Neural progenitor cell (in vitro differentiated cells): Measurements from ENCODE around the gene PINK1. TPM values are rescaled to one million over a fixed set of nuclear protein-coding genes. Genes with fewer than 3 reads are reported as not detected.

Experiments
- DNase-seq: peaks from one replicate; pipeline ENCODE4 v3.0.0-alpha.2; 2016; ENCODE audit warnings: low spot score
- H2AFZ ChIP-seq: fragments of 200-600 bp; sonication (generic); replicated peaks from 2 replicates; pipeline ENCODE4 v1.6.1; 2016; ENCODE audit warnings: antibody characterized with exemption
- H3F3A ChIP-seq: fragments of 200-600 bp; sonication (generic); 2 replicates; pipeline ENCODE4 v1.6.1; 2016; ENCODE audit warnings: antibody characterized with exemption, low read depth
- H3K27ac ChIP-seq: fragments of 200-600 bp; sonication (generic); 2 replicates; pipeline ENCODE4 v1.5.1; 2016; ENCODE audit warnings: mild to moderate bottlenecking
- H3K27me3 ChIP-seq: fragments of 200-600 bp; sonication (generic); 2 replicates; pipeline ENCODE4 v1.6.1; 2016; ENCODE audit warnings: mild to moderate bottlenecking, moderate library complexity
- H3K36me3 ChIP-seq: fragments of 200-600 bp; sonication (generic); 2 replicates; pipeline ENCODE4 v1.5.1; 2016
- H3K4me1 ChIP-seq: fragments of 200-600 bp; sonication (generic); 2 replicates; pipeline ENCODE4 v1.6.1; 2016; ENCODE audit warnings: mixed run types
- H3K4me2 ChIP-seq: fragments of 200-600 bp; sonication (generic); 2 replicates; pipeline ENCODE4 v1.6.1; 2016
- H3K4me3 ChIP-seq: fragments of 200-600 bp; sonication (generic); 2 replicates; pipeline ENCODE4 v1.5.1; 2016
- H3K79me2 ChIP-seq: fragments of 200-600 bp; sonication (generic); 2 replicates; pipeline ENCODE4 v1.6.1; 2016; ENCODE audit warnings: low read depth
- H3K9ac ChIP-seq: fragments of 200-600 bp; sonication (generic); 2 replicates; pipeline ENCODE4 v1.6.1; 2016
- H3K9me3 ChIP-seq: fragments of 200-600 bp; sonication (generic); 2 replicates; pipeline ENCODE4 v1.5.1; 2016; ENCODE audit warnings: low read depth
- H4K20me1 ChIP-seq: fragments of 200-600 bp; sonication (generic); 2 replicates; pipeline ENCODE4 v1.6.1; 2016; ENCODE audit warnings: low read depth
- H3K27ac Mint-ChIP-seq: 3 replicates; pipeline ENCODE4 v1.8.0; 2021; ENCODE audit warnings: mixed read lengths
- H3K27me3 Mint-ChIP-seq: 2 replicates; pipeline ENCODE4 v1.8.0; 2022; ENCODE audit warnings: low read depth, mild to moderate bottlenecking, inconsistent platforms, moderate library complexity, mixed read lengths; ENCODE audit not compliant: insufficient read depth
- H3K36me3 Mint-ChIP-seq: 3 replicates; pipeline ENCODE4 v1.8.0; 2021; ENCODE audit warnings: mixed read lengths
- H3K4me1 Mint-ChIP-seq: 3 replicates; pipeline ENCODE4 v1.8.0; 2021; ENCODE audit warnings: mixed read lengths
- H3K4me3 Mint-ChIP-seq: 3 replicates; pipeline ENCODE4 v1.8.0; 2021; ENCODE audit warnings: mild to moderate bottlenecking, moderate library complexity, mixed read lengths
- H3K9me3 Mint-ChIP-seq: 3 replicates; pipeline ENCODE4 v1.8.0; 2020; ENCODE audit warnings: mixed read lengths
- EZH2 ChIP-seq: fragments of 200-600 bp; sonication (generic); IDR thresholded peaks from 2 replicates; pipeline ENCODE4 v1.6.1; 2017; ENCODE audit warnings: antibody characterized with exemption, mild to moderate bottlenecking, moderate library complexity
- EZH2phosphoT487 ChIP-seq: fragments of 200-600 bp; sonication (generic); IDR thresholded peaks from 2 replicates; pipeline ENCODE4 v1.6.1; 2017; ENCODE audit warnings: antibody characterized with exemption
- total RNA-seq: library from RNA; depleted of rRNA; stranded (reverse); fragments of >200 nt; gene quantifications from 2 replicates; pipeline ENCODE4 v1.2.3, GENCODE V29; 2015; ENCODE audit warnings: low replicate concordance
- TF ChIP-seq, protein P1 (sequence below): fragments of 200-600 bp; sonication (generic); IDR thresholded peaks from 2 replicates; pipeline ENCODE4 v1.5.1; 2017; ENCODE audit warnings: antibody characterized with exemption, mild to moderate bottlenecking

The PINK1 gene
- total RNA-seq, 1 donor from 2014 or later = 13.3 TPM

DNA sequence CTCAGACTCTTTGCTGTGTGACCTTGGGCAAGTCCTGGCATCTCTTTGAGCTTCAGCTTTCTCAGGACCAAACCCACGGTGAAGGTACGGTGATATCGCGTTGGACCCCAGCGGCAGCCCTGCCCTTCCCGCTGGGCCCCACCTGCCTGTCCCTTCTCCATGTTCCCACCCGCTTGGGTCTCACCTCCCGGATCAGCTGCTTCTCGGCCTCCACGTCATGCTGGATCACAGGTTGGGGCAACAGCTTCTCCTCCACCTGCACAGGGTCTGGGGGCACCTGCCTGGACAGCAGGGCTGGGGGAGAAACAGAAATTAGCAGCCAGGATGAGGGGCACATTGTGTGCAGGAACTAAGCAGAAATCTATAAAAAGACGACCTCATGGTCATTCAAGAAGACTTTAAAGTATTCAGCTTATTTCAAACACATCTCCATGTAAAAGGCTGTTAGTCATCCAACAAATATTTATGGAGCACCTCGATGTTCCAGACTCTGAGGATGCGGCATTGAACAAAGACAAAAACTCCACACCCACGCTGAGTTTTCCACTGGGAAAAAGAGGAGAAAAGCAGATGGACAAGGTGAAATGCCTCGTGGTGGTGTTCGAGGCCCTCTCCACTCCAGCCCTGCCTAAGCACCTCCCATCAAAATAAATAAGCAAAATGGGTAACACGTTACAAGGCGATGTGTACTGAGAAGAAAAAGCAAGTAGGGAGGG is 65.1 kb downstream of the PINK1 start:
- DNase-seq = no peak
- Mint-ChIP-seq H3K36me3 (no peaks in the 10 kb centered on the region), H3K27ac (peak overlapping the region; percentile 33), H3K9me3 (no peaks in the 10 kb centered on the region), H3K4me1 (peaks cover 24% of the 10 kb centered on the region), H3K27me3 (peaks cover 6% of the 10 kb centered on the region), H3K4me3 (peak overlapping the region; percentile 41)
- H3K27ac ChIP-seq = no peak overlapping the region
- no peak overlapping the region for H3K4me3 ChIP-seq
- H3K36me3 ChIP-seq = no peaks in the 10 kb centered on the region
- TF ChIP-seq EZH2 (no peak), EZH2phosphoT487 (no peak)
- TF ChIP-seq, protein P1, sequence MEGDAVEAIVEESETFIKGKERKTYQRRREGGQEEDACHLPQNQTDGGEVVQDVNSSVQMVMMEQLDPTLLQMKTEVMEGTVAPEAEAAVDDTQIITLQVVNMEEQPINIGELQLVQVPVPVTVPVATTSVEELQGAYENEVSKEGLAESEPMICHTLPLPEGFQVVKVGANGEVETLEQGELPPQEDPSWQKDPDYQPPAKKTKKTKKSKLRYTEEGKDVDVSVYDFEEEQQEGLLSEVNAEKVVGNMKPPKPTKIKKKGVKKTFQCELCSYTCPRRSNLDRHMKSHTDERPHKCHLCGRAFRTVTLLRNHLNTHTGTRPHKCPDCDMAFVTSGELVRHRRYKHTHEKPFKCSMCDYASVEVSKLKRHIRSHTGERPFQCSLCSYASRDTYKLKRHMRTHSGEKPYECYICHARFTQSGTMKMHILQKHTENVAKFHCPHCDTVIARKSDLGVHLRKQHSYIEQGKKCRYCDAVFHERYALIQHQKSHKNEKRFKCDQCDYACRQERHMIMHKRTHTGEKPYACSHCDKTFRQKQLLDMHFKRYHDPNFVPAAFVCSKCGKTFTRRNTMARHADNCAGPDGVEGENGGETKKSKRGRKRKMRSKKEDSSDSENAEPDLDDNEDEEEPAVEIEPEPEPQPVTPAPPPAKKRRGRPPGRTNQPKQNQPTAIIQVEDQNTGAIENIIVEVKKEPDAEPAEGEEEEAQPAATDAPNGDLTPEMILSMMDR = no peak
- H3K4me1 ChIP-seq = peaks cover 3% of the 10 kb centered on the region
- no peak overlapping the region for H3K4me2 ChIP-seq
- no peaks in the 10 kb centered on the region for H3K27me3 ChIP-seq
- no peaks in the 10 kb centered on the region for H4K20me1 ChIP-seq
- no peak overlapping the region for H2AFZ ChIP-seq
- H3K9ac ChIP-seq = no peak overlapping the region
- H3K79me2 ChIP-seq = no peaks in the 10 kb centered on the region
- peaks cover 21% of the 10 kb centered on the region for H3F3A ChIP-seq
- H3K9me3 ChIP-seq = no peaks in the 10 kb centered on the region

- Mint-ChIP-seq H3K27me3 (peaks cover 8% of the 10 kb centered on the region), H3K27ac (peak overlapping the region; percentile 65), H3K4me3 (no peak overlapping the region), H3K4me1 (peaks cover 24% of the 10 kb centered on the region), H3K36me3 (no peaks in the 10 kb centered on the region), H3K9me3 (no peaks in the 10 kb centered on the region)
- Histone ChIP-seq H3K9ac (no peak overlapping the region), H3K4me3 (no peak overlapping the region), H3K27me3 (no peaks in the 10 kb centered on the region), H3K79me2 (no peaks in the 10 kb centered on the region), H3K27ac (no peak overlapping the region), H2AFZ (no peak overlapping the region), H4K20me1 (no peaks in the 10 kb centered on the region), H3K4me2 (no peak overlapping the region), H3K36me3 (no peaks in the 10 kb centered on the region), H3K4me1 (peaks cover 3% of the 10 kb centered on the region), H3F3A (peaks cover 21% of the 10 kb centered on the region), H3K9me3 (no peaks in the 10 kb centered on the region)
- no peak for DNase-seq
- no peak for TF ChIP-seq EZH2
- TF ChIP-seq, protein P1 = no peak
- TF ChIP-seq EZH2phosphoT487 = no peak
These were observed 66.3 kb downstream of the PINK1 start for GRCh38 chr1:20699558-20699957.

- no peak for DNase-seq
- H3K27me3 Mint-ChIP-seq = peaks cover 11% of the 10 kb centered on the region
- Histone ChIP-seq H3K27me3 (no peaks in the 10 kb centered on the region), H4K20me1 (no peaks in the 10 kb centered on the region), H3F3A (peaks cover 20% of the 10 kb centered on the region), H2AFZ (no peak overlapping the region), H3K9me3 (no peaks in the 10 kb centered on the region), H3K27ac (no peak overlapping the region), H3K9ac (no peak overlapping the region), H3K4me1 (peaks cover 3% of the 10 kb centered on the region), H3K36me3 (no peaks in the 10 kb centered on the region), H3K4me3 (no peak overlapping the region), H3K79me2 (no peaks in the 10 kb centered on the region), H3K4me2 (no peak overlapping the region)
- no peak overlapping the region for H3K4me3 Mint-ChIP-seq
- peaks cover 26% of the 10 kb centered on the region for H3K4me1 Mint-ChIP-seq
- H3K36me3 Mint-ChIP-seq = no peaks in the 10 kb centered on the region
- TF ChIP-seq, protein P1 = no peak
- TF ChIP-seq EZH2 (no peak), EZH2phosphoT487 (no peak)
- no peaks in the 10 kb centered on the region for H3K9me3 Mint-ChIP-seq
- peak overlapping the region; percentile 92 for H3K27ac Mint-ChIP-seq
These were observed 67.5 kb downstream of the PINK1 start for GRCh38 chr1:20700636-20701215.

Other genes starting within 250 kb of the PINK1 start
- 6.0 and 11.4 TPM in 2 replicates for gene CAMK2N1, start 147.2 kb upstream of the PINK1 start, total RNA-seq
- 6.7 and 18.9 TPM in 2 replicates for gene MUL1, start 125.3 kb upstream of the PINK1 start, total RNA-seq
- gene FAM43B, start 80.9 kb upstream of the PINK1 start, total RNA-seq = 0.09 TPM in 1 of 2 replicates, not detected in the other
- gene CDA, start 44.4 kb upstream of the PINK1 start, total RNA-seq = 0.64 and 0.96 TPM in 2 replicates
- gene DDOST, start 27.9 kb downstream of the PINK1 start, total RNA-seq = 151 and 234 TPM in 2 replicates
- gene KIF17, start 84.5 kb downstream of the PINK1 start, total RNA-seq = 2.2 and 4.0 TPM in 2 replicates
- gene SH2D5, start 99.2 kb downstream of the PINK1 start, total RNA-seq = 5.1 and 7.7 TPM in 2 replicates
- 257 and 261 TPM in 2 replicates for gene HP1BP3, start 153.8 kb downstream of the PINK1 start, total RNA-seq